Ishikawa (cell line): Measurements from ENCODE around the gene EMC9.

Source experiments
- CEBPB ChIP-seq: IDR thresholded peaks from 2 replicates; pipeline ENCODE4 v1.6.1; 2012
- EP300 ChIP-seq: IDR thresholded peaks from 2 replicates; pipeline ENCODE4 v1.6.1; 2012; ENCODE audit warnings: borderline replicate concordance
- MAX ChIP-seq: IDR thresholded peaks from 2 replicates; pipeline ENCODE4 v1.6.1; 2012
- NFIC ChIP-seq: IDR thresholded peaks from 2 replicates; pipeline ENCODE4 v1.6.1; 2012
- RAD21 ChIP-seq: IDR thresholded peaks from 2 replicates; pipeline ENCODE4 v1.6.1; 2012; ENCODE audit warnings: low read depth
- REST ChIP-seq: IDR thresholded peaks from 2 replicates; pipeline ENCODE4 v1.6.1; 2012; ENCODE audit warnings: low read depth, mild to moderate bottlenecking
- TEAD4 ChIP-seq: IDR thresholded peaks from 2 replicates; pipeline ENCODE4 v1.6.1; 2012

- TF ChIP-seq NFIC (peak; percentile 30; the same call in 1 of the 2 replicates), TEAD4 (no peak), MAX (peak; percentile 59; the same call in 1 of the 2 replicates), RAD21 (no peak), CEBPB (no peak), REST (no peak), EP300 (no peak; the same call in 1 of the 2 replicates)
These were observed at the start of gene EMC9 for GRCh38 chr14:24141097-24141880.
